Myocyte (in vitro differentiated cells): ENCODE data around the gene AAGAB. TPM values are rescaled to one million over a fixed set of nuclear protein-coding genes. Genes with fewer than 3 reads are reported as not detected.

Experiments used
- DNase-seq: peaks from one replicate; pipeline ENCODE4 v3.0.0-alpha.2; 2012; ENCODE audit warnings: low read depth
- total RNA-seq: library from RNA; depleted of rRNA; stranded (reverse); fragments of >200 nt; gene quantifications from 2 replicates; pipeline ENCODE4 v1.2.3, GENCODE V29; 2014

The AAGAB gene
- total RNA-seq, 1 donor from 2014 or later: 54.3 TPM

GRCh38 chr15:67212684-67213367 is 41.6 kb downstream of the AAGAB start:
- no peak for DNase-seq

DNA sequence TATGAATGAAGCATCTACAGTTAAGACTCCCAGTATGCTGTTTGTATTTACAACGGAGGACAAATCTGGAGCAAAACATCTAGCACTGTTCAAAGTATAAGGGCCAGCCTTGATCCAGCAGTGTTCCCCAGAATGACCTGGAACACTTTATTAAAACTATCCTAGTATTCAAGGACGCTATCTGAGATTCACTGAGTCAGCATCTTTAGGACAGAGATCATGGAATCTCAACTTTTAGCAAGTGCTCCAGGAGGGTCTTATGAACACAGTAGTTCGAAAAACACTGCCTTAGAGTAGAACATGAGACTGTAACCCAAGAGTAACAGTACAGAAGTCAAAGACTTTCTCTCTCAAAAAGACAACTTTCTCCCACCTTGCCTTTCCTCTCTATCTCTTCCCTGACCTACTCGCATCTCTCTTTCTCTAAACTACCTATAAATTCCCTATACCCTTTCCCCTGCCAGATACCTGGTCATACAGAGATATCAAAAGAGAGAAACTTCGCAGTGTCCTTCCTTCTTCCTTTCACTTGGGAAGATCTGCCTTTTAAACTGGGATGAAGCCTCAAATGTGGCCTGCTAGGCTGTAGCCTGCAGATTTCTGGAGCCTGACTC is 43.8 kb downstream of the AAGAB start:
- DNase-seq: no peak

DNA sequence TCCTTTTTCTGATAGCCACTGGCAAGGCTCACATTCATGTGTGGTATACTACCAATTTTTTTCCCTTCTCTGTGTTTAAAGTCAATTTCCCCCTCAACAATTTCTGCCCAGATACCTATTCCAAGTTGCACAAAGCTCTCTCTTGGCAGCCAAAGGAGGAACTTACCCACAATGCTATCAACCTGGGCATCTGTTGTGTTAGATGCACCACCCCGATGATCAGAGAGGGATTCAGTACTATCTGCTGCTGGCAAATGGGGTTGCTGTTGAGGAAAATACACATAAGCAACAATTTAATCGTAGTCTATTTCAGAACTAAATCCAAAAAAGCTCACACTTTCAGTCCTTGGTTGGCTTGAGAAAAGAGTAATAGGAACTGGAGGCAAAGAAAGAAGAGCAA is 46.1 kb downstream of the AAGAB start:
- no peak for DNase-seq

DNA sequence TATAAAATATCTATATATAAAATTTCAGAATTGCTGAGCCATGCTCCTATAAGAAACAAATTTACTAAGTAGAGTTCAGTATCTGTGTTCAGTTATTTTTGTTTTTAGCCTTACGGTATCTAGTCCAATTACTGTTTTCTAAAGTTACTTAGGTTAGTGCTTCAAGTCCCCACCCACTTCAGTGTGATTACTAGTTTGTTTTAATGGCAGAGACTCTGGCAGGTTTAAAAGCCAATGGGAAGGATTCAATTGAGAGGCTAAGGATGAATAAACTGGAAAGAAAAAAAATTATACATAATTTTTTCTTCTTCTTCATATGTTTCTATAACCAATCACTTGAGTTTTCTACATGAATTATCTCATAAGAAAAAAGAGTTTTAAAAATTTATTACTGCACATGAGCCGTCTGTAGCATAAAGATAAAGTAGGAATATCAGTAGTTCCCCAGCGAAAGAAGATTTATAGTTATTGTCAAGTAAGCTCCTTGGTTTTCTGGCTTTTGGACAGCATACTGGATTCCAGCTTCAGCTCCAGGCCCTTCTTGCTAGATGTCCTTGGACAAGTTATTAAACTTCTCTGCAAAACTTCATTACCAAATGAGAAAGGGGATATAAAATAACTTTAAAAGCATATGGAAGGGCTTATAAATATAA is 46.8 kb downstream of the AAGAB start:
- DNase-seq: no peak

DNA sequence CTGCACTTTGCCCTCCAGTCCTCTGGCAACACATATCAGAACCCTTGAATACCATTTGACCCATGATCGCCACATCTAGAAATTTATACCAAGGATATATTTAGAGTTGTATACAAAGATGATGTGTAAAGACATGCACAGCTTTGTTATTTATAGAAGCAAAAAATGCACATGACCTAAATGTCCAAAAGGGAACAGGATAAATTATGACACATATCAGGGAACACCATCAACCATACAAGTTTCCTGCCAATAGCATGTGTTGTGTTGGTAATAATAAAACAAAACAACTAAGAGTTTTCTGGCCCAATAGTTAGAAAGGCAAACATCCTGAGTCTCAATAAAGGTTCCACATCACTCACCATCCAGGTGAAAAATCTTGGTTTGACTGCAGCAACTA is 51.5 kb downstream of the AAGAB start:
- DNase-seq: no peak

DNA sequence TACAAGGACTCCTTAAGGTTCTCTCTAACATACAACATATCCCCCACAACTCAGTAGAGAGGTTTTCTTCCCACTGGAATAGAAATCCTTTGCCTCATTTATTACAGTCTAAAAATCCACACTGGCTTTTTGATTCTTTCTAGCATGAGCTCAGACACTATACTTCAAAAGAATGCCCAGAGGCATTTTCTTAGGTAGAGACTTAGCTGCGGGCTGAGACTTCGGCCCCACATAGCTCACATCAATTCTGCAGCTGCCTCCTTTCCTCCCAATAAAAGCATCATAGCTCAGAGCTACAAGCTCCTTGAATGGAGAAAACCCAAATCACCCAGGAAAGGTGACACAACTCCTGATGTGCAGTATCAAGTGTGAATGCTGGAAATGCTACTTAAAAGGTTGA is 52.4 kb downstream of the AAGAB start:
- DNase-seq: no peak

DNA sequence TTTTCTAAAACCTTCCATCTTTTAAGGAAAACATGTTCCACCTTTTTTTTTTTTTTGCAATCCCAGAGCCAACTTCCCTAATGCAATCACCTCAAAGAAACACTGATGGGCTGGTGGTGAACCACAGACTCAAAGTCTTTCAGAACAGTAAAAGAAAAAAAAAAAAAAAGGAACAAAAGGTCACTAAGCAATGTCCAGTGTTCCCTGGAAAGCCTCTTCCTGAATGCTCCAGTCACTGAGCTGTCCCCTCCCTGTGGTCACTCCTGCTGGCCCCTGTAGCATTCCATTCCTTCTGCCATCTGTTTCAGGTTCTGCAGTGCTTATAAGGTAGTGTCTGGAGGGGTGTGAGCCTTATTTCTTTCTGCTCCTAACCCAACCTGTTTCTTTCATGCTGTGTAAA is 53.3 kb downstream of the AAGAB start:
- peak; percentile 83 for DNase-seq

- peak; percentile 94 for DNase-seq
Measured at GRCh38 chr15:67199881-67200763, 54.3 kb downstream of the AAGAB start.

- DNase-seq: no peak
Measured at GRCh38 chr15:67199391-67199790, 55.1 kb downstream of the AAGAB start.

GRCh38 chr15:67198157-67198754 is 56.2 kb downstream of the AAGAB start:
- no peak for DNase-seq

- no peak for DNase-seq
Measured at GRCh38 chr15:67197364-67197695, 57.1 kb downstream of the AAGAB start.

- peak; percentile 84 for DNase-seq
Measured at GRCh38 chr15:67196672-67197363, 57.6 kb downstream of the AAGAB start.

GRCh38 chr15:67196222-67196621 is 58.2 kb downstream of the AAGAB start:
- no peak for DNase-seq

- DNase-seq: no peak
Measured at GRCh38 chr15:67195305-67195704, 59.2 kb downstream of the AAGAB start.

- no peak for DNase-seq
Measured at GRCh38 chr15:67194171-67195114, 60.0 kb downstream of the AAGAB start.

- no peak for DNase-seq
Measured at GRCh38 chr15:67193223-67193990, 61.1 kb downstream of the AAGAB start.

GRCh38 chr15:67192185-67192820 is 62.2 kb downstream of the AAGAB start:
- DNase-seq: no peak

DNA sequence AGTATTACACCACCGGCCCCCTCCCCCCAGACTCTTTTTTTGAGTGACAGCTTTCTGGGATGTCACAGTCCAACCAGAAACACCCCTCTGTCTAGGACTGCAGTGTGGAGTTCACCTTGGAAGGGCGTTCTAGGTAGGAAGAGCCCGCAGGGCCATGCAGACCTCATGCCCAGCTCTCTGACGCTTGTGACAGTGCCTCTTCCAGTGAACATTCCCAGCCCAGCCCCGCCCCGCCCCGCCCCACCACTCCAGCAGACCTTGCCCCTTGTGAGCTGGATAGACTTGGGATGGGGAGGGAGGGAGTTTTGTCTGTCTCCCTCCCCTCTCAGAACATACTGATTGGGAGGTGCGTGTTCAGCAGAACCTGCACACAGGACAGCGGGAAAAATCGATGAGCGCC is 63.6 kb downstream of the AAGAB start:
- no peak for DNase-seq
